Measurements from ENCODE around the gene ACTL10.

The ACTL10 gene

GRCh38 chr20:33663161-33664084, 3.3 kb upstream of the ACTL10 start:
- peak; percentile 66 to 81 for DNase-seq (ENCODE audit: low read depth in 2 of 2)

- DNase-seq (ENCODE audit: low read depth in 2 of 2) = no peak
These were observed 2.5 kb upstream of the ACTL10 start for GRCh38 chr20:33664085-33664761.

GRCh38 chr20:33664762-33665144, 2.0 kb upstream of the ACTL10 start:
- no peak for DNase-seq (ENCODE audit: low read depth in 2 of 2)

GRCh38 chr20:33667245-33667675, 517 bp downstream of the ACTL10 start:
- peak; percentile 39 to 46 for DNase-seq (ENCODE audit: low read depth in 2 of 2)

GRCh38 chr20:33667676-33668465, 1.1 kb downstream of the ACTL10 start:
- DNase-seq (ENCODE audit: low read depth in 2 of 2) = peak; percentile 61 to 70

- no peak for DNase-seq (ENCODE audit: low read depth in 2 of 2)
These were observed 1.9 kb downstream of the ACTL10 start for GRCh38 chr20:33668466-33669155.

GRCh38 chr20:33669224-33669623, 2.5 kb downstream of the ACTL10 start:
- no peak for DNase-seq (ENCODE audit: low read depth in 2 of 2)

GRCh38 chr20:33669873-33670640, 3.3 kb downstream of the ACTL10 start:
- no peak for DNase-seq (ENCODE audit: low read depth in 2 of 2)

- no peak for DNase-seq (ENCODE audit: low read depth in 2 of 2)
These were observed 4.2 kb downstream of the ACTL10 start for GRCh38 chr20:33670715-33671499.

GRCh38 chr20:33671573-33672288, 5.0 kb downstream of the ACTL10 start:
- DNase-seq (ENCODE audit: low read depth in 2 of 2) = no peak

GRCh38 chr20:33672426-33673113, 5.8 kb downstream of the ACTL10 start:
- no peak for DNase-seq (ENCODE audit: low read depth in 2 of 2)

GRCh38 chr20:33673114-33673409, 6.3 kb downstream of the ACTL10 start:
- no peak for DNase-seq (ENCODE audit: low read depth in 2 of 2)

GRCh38 chr20:33673410-33674293, 6.9 kb downstream of the ACTL10 start:
- DNase-seq (ENCODE audit: low read depth in 2 of 2) = no peak

GRCh38 chr20:33674294-33675135, 7.8 kb downstream of the ACTL10 start, which contains the start of gene NECAB3:
Gene NECAB3, minus strand, starts transcription at chr20:33674428. Its CDS starts 76 bp downstream, at chr20:33674352.
- peak in 1 of 2 donors; percentile 66 for DNase-seq (ENCODE audit: low read depth in 2 of 2)

- DNase-seq (ENCODE audit: low read depth in 2 of 2) = no peak
These were observed 8.6 kb downstream of the ACTL10 start for GRCh38 chr20:33675136-33675959.

GRCh38 chr20:33676121-33676520, 9.4 kb downstream of the ACTL10 start:
- DNase-seq (ENCODE audit: low read depth in 2 of 2) = no peak

All from stimulated activated CD4-positive, alpha-beta T cell treated with anti-CD3 and anti-CD28 coated beads, Interleukin-1b, Interleukin-23, amount 100 ng/mL, for 4 hours (primary cell).